CD4-positive, alpha-beta T cell treated with Interleukin-15 for 1 hour (primary cell): ENCODE results near the gene NDUFB4.
"Not testable (repeated sequence)": the region's sequence is repeated elsewhere in the genome, so short reads cannot be mapped to it uniquely, and the experiment has no call there.

Source experiments
- DNase-seq: peaks from one replicate; pipeline ENCODE4 v3.0.0-alpha.2; 2020

NDUFB4 gene

DNA sequence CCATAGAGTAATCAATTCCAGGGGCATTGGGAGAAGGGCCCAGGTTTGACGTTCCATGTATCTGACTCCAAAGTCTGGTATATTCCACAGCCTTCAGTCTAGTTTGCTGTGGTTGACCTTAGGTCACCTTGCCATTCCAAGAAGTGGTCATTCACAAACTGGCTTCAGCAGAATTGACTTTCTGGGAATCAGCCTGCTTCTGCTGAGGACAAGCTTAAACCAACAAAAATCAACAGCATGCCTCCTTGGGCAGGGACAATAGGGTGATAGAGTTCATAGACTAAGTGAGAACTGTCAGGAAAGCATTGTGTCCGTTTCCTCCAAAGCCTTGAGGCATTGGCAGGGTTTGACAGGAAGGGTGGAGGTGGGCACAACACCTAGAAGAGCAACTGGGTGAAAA, 24.1 kb upstream of the NDUFB4 start:
- no peak for DNase-seq

DNA sequence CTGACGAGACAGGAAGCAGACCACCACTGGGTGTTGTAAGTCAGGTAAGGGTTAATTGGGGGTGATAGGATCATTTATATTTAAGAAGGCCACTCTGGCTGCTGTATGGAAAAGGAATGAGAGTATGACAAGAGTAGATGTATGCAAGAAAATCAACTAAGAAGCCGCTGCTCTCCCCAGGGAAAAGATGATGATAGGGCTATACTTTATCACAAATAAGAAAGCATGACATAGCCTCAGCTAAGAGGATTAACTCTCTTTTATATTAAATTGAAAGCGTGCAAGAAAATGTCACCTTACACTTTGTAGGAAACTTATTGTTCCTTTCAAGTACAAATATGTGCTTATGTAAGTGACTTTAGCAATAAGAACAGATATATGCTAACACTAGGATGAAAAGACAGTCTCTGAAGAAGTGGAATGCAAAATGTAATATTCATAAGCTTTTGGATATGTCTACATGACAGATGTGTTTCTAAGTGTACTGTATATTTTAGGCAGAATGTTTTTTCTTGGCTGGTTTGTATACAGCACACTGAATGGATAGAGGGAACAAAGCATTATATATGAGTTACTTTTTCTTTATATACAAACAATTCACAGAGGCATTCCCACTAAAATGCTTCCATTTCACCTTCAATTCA, 8.7 kb upstream of the NDUFB4 start:
- DNase-seq = no peak

DNA sequence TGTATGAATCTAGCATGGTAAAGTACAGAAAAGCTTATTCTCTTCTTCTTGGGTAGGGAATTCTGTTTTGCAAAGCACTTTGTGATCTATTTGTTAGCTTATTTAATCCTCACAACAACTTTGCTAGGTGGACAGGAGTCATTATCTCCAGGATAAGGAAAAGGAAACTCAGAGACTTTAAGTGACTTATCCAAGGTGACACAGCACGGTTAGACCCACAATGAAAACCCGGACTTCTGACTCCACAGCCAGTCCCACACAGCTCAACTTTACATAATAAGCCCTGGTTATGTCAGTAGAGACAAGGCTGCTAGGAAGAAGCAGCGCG, 384 bp upstream of the NDUFB4 start:
- DNase-seq = no peak

DNA sequence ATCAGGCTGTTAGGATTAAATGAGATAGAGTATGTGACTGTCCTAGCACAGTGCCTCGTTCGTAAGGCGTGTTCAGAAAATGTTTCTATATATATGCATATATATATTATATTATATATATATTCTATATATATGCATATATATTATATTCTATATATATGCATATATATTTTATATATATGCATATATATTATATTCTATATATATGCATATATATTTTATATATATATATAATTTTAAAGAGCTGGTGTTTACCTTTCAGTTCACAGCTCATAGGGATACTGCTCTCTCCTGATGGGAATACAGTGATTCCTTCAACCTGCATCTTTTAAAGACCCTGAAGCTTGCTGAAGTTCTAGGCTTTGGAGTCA, 702 bp downstream of the NDUFB4 start:
- no peak for DNase-seq

DNA sequence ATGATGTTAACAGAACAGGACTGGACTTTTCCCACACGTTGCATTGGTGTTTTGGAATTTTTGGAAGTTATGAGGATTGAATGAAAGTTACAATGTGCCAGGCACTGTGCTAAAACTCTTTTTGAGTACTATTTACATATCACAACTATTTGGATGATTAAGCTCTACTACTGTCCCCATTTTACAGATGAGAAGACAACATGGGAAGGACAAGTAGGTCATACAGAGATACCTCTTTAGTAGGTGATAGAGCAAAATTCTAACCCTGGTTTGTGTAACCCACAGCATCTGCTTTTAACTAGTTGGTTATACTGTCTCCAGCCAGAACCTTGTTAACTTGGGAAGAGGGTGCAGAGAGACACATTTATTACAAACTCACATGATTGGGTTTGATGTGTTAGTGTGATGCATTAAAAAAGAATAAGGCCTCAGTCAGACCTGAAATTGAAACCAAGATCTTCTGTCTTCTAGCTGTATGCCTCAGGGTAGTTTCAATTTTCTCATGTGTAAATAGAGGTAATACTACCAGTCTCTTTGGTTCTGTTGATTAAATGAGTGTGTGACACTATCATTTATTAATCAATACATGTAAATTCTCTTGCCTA, 1.4 kb downstream of the NDUFB4 start:
- DNase-seq = no peak

DNA sequence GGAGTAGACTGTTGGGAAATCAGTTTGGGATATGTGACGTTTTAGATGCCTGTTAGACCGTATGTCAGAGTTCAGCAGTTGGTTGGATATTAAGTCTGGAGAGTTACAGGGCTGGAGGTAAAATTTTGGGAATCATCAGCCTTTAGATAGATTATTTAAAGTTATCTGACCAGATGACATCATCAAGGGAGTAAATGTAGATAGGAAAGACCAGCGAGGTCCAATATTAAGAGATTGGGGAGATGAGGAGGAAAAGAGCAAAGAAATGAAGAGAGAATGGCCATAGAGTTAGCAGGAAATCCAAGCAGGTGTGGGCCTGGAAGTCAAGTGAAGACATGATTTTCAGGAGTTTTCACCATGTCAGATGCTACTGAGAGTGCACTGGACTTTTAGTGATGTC, 3.1 kb downstream of the NDUFB4 start:
- no peak for DNase-seq

DNA sequence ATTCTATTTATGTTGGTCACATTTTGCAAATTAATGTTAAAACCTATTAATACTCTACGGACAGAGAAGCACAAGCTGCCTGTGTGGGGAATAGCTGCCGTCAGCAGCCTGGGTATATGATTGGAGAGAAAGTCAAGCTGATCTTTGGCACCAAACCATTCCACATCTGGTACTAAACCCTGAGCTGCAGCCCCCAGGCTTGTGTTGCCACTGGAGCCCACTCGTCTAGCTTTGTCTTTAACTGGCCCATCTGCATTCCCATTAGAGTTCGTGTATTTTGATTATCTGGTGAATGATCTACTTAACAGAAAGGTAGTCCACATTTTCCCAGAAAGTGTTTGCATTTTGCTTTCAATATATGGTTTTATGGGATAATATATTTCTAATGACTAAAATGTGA, 5.4 kb downstream of the NDUFB4 start:
- no peak for DNase-seq

DNA sequence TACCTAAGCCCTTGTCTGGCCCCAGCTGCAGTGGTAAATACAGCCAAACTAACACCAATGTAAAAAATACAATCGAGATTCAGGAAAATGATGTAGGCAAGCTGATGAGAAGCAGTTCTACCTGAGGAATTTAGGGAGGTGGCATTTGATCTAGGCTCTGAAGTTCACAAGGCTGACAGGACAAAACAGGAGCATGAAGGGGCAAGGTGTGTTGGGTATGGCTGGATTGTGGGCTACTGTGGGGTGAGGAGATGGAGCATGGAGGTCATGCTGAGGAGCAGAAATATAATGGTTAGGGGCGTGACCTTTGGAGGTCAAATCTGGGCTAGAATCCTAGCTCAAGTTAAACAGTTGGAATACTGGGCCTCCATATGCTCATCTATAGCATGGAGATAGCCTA, 6.5 kb downstream of the NDUFB4 start:
- no peak for DNase-seq

DNA sequence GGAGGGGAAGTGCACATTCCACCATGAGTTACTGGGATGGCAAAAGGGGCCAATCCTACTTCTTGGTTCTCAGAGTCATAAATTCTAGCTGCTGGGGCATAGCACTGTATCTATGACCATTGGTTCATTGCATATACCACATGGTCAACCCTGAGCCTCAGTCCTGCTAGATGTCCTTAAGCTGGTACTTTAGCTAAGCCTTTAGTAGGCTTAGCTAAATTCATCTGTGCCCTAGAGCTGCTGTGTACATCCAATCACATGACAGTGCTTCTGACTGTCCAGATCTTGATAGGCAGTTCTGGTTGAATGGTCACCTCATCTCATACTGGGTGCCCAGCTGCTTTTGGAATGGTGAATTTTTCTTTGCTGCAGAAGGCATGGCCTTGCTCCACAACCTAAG, 8.2 kb downstream of the NDUFB4 start:
- no peak for DNase-seq

DNA sequence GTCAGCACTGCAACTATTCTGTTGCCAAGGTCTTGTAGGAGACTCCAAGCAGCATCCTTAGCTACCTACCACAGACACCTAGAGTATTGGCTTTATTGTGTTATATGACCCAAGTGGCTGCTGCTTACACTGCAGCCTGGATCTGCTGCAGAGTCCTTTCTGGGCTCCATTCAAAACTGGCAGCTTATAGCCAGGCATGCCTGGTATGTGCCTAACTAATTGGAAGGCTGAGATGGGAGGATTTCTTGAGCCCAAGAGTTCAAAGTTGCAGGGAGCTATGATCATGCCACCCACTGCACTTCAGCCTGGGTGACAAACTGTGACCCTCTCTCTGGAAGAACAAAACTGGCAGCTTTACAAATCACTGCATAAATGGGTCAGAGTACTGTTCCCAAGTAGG, 8.6 kb downstream of the NDUFB4 start:
- no peak for DNase-seq

DNA sequence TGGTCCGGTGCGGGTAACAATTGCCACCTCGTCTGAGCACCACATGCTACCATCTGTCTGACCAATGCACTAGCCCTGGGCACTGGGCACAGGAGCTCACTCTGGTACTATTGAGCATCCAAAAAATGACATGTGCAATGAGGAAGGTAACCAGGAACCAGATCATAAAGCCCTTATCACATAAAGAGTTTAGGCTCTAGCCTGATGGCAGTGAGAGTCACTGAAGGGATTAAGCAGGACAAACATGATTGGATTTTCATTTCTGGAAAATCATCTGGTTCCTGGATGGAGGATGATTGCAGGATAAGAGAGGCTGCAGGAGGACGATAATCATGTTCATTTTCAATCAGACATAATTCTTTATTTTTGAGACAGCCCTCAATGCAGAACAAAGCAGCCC, 12.4 kb downstream of the NDUFB4 start:
- DNase-seq = no peak

DNA sequence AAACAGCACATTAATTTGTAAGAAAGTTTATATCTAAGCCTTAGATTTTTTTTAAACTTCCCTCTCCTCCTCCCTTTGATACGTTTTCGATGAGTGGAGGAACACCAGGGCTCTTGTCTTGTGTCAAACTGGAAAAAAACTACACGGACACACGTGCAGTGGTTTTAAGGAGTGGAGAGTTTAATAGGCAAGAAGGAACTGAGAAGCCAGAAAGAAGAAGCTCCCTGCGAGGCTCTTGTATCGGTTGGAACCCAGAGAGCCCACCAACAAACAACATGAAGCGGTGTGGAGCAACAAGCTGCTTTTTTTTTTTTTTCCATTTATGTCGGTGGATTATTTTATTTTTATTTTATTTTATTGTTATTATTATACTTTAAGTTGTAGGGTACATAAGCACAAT, 18.6 kb downstream of the NDUFB4 start:
- no peak for DNase-seq

DNA sequence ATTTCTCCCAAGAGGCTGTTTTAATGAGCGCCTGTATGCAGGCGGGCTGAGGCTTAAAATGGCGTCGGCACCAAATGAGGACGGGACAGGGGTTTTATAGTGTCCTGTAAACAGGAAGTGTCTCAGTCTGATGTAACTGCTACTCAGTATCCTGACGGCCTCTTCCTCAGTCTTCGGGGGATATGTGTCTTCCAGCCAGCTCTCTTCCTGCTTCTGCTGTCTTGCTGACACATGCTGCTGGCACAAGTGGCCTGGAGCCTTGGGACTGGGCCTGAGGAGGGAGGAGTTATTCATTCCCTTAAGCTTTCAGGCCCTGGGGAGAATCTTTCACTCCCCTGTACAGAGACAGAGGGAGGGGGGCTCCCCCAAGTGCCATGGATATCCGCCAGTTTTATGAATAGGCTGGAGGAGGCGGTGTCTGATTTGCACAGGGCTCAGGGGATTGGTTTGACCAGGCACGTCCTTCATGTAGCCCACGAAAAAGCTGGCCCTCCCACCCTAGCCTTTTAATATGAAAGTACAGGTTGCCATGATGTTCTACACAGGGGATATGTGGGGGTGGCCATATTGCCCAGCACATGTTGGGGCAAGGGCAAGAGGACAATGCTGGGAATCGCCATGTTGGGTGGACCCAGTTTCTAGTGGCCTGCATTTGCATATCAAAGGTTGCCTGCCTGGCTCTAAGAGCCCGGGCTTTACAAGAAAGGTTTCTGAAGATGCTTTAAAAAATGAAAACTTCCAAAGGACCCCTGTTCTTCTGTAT, 19.9 kb downstream of the NDUFB4 start:
- DNase-seq = no peak

DNA sequence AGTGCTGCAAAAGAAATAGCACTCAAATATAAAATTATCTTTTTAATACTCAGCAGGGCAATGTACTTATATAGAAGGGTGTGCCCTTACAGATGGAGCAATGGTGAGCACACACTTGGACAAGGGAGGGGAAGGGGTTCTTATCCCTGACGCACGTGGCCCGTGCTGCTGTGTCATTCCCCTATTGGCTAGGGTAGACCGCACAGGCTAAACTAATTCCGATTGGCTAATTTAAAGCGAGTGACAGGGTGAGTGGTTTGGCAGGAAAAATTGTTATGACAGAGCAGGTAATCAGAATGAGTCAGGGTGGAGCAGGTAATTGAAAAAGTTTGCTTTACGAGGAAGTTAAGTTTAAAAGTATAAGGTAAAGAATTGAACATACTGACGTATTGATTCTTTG, 20.6 kb downstream of the NDUFB4 start:
- not testable (repeated sequence) for DNase-seq

DNA sequence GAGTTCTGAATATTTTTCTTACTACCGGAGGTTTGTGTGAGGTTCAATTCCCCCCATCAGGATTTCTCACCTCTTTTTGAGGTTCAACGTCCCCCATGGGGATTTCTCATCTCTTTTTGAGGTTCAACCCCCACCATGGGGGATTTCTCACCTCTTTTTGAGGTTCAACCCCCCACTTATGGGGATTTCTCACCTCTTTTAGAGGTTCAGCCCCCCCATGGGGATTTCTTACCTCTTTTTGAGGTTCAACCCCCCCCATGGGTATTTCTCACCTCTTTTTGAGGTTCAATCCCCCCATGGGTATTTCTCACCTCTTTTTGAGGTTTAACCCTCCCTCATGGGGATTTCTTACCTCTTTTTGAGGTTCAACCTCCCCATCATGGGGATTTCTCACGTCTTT, 26.3 kb downstream of the NDUFB4 start:
- DNase-seq = no peak

DNA sequence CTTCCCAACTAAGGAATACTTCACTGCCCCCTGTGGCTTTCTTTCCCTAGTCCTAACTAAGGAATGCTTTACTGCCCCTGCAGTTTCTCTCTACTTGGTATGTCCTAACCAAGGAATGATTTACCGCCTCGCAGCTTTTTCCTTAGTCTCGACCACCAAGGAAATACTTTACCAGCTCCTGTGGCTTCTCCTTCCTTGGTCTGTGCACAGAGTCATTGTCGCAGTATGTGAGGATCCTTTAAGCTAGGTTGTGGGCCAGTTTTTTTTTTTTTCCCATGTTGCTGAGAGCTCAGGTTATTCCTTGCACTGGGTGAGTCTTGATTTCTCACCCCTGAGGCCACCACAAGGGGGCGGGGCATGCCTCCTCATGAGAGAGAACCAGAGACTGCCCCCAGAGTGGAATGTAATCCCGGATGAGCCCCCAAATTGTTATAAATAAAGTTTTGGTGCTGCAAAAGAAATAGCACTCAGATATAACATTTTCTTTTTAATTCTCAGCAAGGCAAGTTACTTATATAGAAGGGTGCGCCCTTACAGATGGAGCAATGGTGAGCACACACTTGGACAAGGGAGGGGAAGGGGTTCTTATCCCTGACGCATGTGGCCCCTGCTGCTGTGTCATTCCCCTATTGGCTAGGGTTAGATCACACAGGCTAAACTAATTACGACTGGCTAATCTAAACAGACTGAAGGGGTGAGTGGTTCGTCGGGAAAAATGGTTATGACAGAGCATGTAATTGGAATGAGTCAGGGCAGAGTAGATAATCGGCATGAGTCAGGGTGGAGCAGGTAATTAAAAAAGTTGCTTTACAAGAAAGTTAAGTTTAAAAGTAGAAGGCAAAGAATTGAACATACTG, 27.0 kb downstream of the NDUFB4 start:
- no peak for DNase-seq

DNA sequence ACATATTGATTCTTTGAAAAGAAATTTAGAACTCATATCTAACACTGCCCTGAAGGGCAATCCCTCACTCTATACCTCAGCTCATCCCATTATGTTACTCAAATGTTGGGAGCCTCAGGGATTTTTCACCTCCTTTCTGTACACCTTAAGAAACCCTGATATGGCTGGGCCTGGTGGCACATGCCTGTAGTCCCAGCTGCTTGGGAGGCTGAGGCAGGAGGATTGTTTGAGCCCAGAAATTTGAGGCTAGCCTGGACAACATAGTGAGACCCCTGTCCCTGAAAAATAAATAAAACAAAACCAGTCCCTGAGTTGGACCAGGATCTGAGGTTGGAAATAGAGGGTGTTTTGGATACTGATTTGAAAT, 27.6 kb downstream of the NDUFB4 start:
- no peak for DNase-seq

DNA sequence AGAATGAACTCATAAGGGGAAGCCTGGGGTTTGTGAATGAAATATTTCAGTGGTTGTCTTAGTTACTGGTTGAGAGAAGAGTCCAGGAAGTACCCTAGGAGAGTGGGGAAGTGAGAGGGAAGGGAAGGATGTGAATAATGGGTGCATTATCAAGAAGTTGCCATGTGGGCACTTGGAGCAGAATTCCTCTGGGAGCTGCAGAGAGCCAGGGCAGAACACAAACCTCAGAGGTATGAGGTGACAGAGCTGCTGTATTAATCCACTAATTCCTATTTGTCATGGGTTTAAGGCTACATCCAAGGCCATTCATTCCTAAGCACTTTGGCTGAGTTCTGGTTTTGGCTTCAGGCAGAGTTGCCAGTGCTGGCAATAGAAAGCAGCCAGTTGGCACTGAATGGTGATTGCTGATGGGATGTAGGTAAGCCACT, 29.0 kb downstream of the NDUFB4 start:
- no peak for DNase-seq

DNA sequence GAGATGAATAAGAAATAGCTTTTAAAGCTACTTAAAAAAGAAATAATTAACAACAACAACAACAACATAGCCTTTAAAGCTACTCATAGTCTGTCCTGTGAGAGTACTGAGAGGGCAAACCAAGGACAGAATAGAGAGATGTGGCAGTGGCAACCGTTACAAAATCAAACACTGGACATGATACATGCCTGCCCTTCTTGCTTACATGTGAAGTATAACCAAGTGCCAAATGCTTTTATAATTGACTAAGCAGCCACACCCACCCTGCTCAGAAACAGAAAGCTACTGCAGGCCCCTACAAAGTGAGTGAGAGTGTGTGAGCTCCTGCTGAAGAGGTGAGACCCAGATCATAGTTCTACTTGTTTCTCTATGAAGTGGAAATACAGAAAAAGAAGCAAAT, 38.4 kb downstream of the NDUFB4 start:
- no peak for DNase-seq

DNA sequence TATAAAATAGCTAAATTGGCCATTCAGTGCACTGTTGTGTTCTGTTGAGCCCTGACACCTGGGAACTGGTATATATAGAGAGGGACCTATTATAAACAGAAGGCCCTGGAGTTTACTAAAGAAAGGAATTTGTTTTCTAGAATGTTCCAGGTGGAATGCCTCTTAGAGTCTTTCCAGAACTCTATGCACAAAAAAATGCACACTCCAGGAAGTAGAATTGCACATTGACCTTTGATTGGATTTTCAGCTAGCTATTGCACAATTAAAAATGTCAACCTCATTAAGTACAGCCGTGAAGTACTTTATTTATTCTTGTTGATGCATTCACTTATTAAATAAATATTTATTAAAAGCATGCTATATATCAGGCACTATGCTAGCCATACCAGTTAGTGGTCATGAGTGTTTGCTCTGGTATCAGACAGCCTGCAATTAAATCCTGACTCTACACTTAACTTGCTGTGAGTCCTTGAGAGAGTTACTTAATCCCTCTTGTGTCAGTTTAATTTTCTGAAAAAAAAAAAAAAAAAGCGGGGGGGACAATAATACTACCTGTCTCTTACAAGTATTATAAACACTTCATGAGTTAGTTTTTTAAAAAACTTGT, 40.8 kb downstream of the NDUFB4 start:
- DNase-seq = no peak

DNA sequence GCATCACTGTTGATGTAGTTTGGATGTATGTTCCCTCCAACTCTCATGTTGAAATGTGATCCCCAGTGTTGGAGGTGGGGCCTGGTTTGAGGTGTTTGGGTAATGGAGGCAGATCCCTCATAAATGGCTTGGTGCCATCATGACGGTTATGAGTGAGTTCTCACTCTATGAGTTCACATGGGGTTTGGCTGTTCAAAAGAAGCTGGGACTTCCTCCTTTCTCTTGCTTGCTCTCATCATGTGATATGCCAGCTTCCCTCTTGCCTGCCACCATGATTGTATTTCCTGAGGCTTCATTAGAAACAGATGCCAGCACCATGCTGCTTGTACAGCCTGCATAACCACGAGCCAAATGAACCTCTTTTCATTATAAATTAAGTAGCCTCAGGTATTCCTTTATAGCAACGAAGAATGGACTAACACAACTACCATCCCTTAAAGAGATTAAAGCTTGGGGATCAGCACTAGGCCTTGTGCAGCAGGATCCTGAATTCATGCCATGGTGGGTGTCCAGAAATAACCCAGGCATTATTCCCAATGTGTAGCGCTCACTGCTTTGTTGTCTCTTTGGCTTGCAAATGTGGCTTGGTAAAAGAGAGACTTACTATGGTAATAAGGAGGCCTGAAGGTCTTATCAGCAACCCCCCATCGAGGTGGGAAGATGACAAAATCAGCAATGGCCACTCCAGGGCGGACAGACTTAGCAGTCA, 41.9 kb downstream of the NDUFB4 start:
- no peak for DNase-seq

DNA sequence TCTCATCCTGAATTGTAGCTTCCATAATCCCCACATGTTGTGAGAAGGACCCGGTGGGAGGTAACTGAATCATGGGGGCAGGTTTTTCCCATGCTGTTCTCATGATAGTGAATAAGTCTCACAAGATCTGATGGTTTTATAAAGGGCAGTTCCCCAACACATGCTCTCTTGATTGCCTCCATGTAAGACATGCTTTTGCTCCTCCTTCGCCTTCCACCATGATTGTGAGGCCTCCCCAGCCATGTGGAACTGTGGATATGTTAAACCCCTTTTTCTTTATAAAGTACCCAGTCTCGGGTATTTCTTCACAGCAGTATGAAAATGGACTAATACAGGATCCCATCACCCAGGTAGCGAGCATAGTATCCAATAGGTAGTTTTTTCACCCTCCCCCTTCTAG, 42.7 kb downstream of the NDUFB4 start:
- not testable (repeated sequence) for DNase-seq

DNA sequence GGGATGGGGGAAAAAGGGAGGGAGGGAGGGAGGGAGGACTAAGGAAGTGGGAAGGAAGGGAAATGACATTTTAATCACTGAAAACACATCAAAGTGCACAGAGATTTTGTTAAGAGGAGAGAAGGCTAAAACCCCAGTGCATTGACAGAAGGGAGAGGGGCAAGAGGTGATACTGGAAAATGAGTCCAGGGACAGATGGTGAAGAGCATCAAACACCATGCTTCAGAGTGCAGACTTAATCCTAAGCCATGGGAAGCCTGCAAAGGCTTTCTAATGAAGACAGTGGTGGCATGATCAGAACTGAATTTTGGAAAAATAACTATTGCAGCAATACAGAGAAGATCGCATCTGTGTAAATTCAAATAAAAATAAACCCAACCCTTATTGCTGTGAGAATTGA, 44.1 kb downstream of the NDUFB4 start:
- DNase-seq = no peak
